EH (cell line): ENCODE data around the gene PIK3AP1.
A peak's percentile ranks its signal among the peaks of the same experiment; 100 is the strongest.

Experiments used
- DNase-seq: peaks from one replicate; pipeline ENCODE4 v3.0.0-alpha.2; 2015; ENCODE audit warnings: low read depth

Gene PIK3AP1

GRCh38 chr10:96671211-96671890, 49.0 kb downstream of the PIK3AP1 start:
- DNase-seq = no peak

GRCh38 chr10:96670786-96671185, 49.5 kb downstream of the PIK3AP1 start:
- DNase-seq = peak; percentile 18

- DNase-seq = peak; percentile 60
These were observed 52.9 kb downstream of the PIK3AP1 start for GRCh38 chr10:96667401-96667800.

- DNase-seq = no peak
These were observed 53.6 kb downstream of the PIK3AP1 start for GRCh38 chr10:96666741-96667140.

GRCh38 chr10:96665306-96665705, 55.0 kb downstream of the PIK3AP1 start:
- DNase-seq = peak; percentile 81

- DNase-seq = no peak
These were observed 55.8 kb downstream of the PIK3AP1 start for GRCh38 chr10:96664563-96664962.

- DNase-seq = no peak
These were observed 56.5 kb downstream of the PIK3AP1 start for GRCh38 chr10:96663797-96664196.

GRCh38 chr10:96661632-96662031, 58.7 kb downstream of the PIK3AP1 start:
- DNase-seq = no peak

- DNase-seq = no peak
These were observed 60.0 kb downstream of the PIK3AP1 start for GRCh38 chr10:96660297-96660696.

GRCh38 chr10:96658844-96659243, 61.5 kb downstream of the PIK3AP1 start:
- DNase-seq = no peak

- DNase-seq = no peak
These were observed 62.9 kb downstream of the PIK3AP1 start for GRCh38 chr10:96657385-96657784.

GRCh38 chr10:96656839-96657238, 63.5 kb downstream of the PIK3AP1 start:
- DNase-seq = no peak

GRCh38 chr10:96656198-96656577, 64.1 kb downstream of the PIK3AP1 start:
- DNase-seq = no peak

- DNase-seq = no peak
These were observed 64.7 kb downstream of the PIK3AP1 start for GRCh38 chr10:96655461-96656197.

- no peak for DNase-seq
These were observed 68.3 kb downstream of the PIK3AP1 start for GRCh38 chr10:96651998-96652431.

GRCh38 chr10:96650958-96651357, 69.4 kb downstream of the PIK3AP1 start:
- no peak for DNase-seq

- DNase-seq = no peak
These were observed 72.0 kb downstream of the PIK3AP1 start for GRCh38 chr10:96648297-96648696.

GRCh38 chr10:96647466-96647865, 72.8 kb downstream of the PIK3AP1 start:
- no peak for DNase-seq

- no peak for DNase-seq
These were observed 73.6 kb downstream of the PIK3AP1 start for GRCh38 chr10:96646751-96647166.

GRCh38 chr10:96646301-96646700, 74.0 kb downstream of the PIK3AP1 start:
- DNase-seq = no peak

- peak; percentile 11 for DNase-seq
These were observed 75.1 kb downstream of the PIK3AP1 start for GRCh38 chr10:96645191-96645721.

- no peak for DNase-seq
These were observed 76.4 kb downstream of the PIK3AP1 start for GRCh38 chr10:96643920-96644319.

- DNase-seq = peak; percentile 61
These were observed 77.3 kb downstream of the PIK3AP1 start for GRCh38 chr10:96642973-96643372.
